Stimulated activated CD8-positive, alpha-beta memory T cell treated with anti-CD3 and anti-CD28 coated beads, Interleukin-15, amount 100 ng/mL, for 1 hour (primary cell): ENCODE measurements around the gene ILKAP.

Source experiments
- DNase-seq: peaks from one replicate; pipeline ENCODE4 v3.0.0-alpha.2; 2020; ENCODE audit warnings: low read depth

Gene ILKAP

GRCh38 chr2:238203094-238203972, at the start of gene ILKAP:
TSS of gene ILKAP (minus strand) at chr2:238203695. CDS start at chr2:238203553, 142 bp downstream.
- DNase-seq, result peak; percentile 76

GRCh38 chr2:238252766-238253630, 49.5 kb upstream of the ILKAP start:
- DNase-seq, result no peak

- DNase-seq, result no peak
Observed at GRCh38 chr2:238251986-238252385, 48.5 kb upstream of the ILKAP start.

- DNase-seq, result no peak
Observed at GRCh38 chr2:238251331-238251730, 47.8 kb upstream of the ILKAP start.

- DNase-seq, result no peak
Observed at GRCh38 chr2:238250896-238251295, 47.4 kb upstream of the ILKAP start.

- no peak for DNase-seq
Observed at GRCh38 chr2:238247841-238248453, 44.5 kb upstream of the ILKAP start.

- no peak for DNase-seq
Observed at GRCh38 chr2:238247002-238247822, 43.7 kb upstream of the ILKAP start.

- DNase-seq, result no peak
Observed at GRCh38 chr2:238244151-238244550, 40.7 kb upstream of the ILKAP start.

GRCh38 chr2:238243496-238244076, 40.1 kb upstream of the ILKAP start:
- no peak for DNase-seq

- DNase-seq, result no peak
Observed at GRCh38 chr2:238242731-238243495, 39.4 kb upstream of the ILKAP start.

- no peak for DNase-seq
Observed at GRCh38 chr2:238241970-238242369, 38.5 kb upstream of the ILKAP start.

- DNase-seq, result no peak
Observed at GRCh38 chr2:238240757-238241711, 37.5 kb upstream of the ILKAP start.

- peak; percentile 50 for DNase-seq
Observed at GRCh38 chr2:238239863-238240756, 36.6 kb upstream of the ILKAP start, which contains the start of gene HES6. TSS of gene HES6 (minus strand) at chr2:238240038. CDS start at chr2:238239905, 133 bp downstream.

GRCh38 chr2:238239543-238239862, 36.0 kb upstream of the ILKAP start:
- DNase-seq, result no peak

GRCh38 chr2:238238766-238239542, 35.5 kb upstream of the ILKAP start:
- no peak for DNase-seq

GRCh38 chr2:238238311-238238765, 34.8 kb upstream of the ILKAP start:
- no peak for DNase-seq

GRCh38 chr2:238237431-238238135, 34.1 kb upstream of the ILKAP start:
- no peak for DNase-seq
